HG03378 (cell line): ENCODE data around the gene SMG7.
A peak's percentile ranks its signal among the peaks of the same experiment; 100 is the strongest.

Experiments used
- ATAC-seq: cut with Tn5 transposase; IDR thresholded peaks from one replicate; pipeline ENCODE4 v1.9.1; 2021; ENCODE audit warnings: mild to moderate bottlenecking, moderate library complexity; ENCODE audit not compliant: unreplicated experiment

The SMG7 gene

DNA sequence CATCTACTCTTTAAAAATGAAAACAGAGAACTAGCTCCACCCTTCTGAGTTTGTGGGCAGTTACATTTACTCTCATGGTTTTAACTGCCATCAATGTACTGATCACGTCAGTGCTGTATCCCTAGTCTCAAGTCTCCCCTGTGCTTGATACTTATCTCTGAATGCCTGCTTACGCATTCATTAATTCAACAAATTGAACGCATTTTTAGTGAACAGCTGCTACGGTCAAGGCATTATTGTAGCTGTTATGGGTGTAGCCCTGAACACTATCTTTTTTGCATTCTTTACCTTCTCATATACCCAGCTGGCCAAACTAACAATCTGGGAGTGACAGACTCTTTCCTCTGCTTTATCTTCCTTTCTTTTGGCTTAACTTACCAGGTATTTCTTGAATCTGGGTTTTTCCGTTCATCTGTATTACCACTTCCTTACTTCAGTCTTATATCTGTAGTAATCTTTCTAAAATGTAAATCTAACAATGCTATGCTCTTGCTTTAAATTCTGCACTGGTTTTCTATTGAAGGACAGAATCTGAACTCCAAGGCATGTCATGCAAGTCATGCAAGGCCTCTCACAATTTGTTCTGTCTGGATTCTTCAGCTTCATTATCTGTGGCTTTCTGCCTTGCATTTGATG, 33.3 kb downstream of the SMG7 start:
- ATAC-seq, result no peak

DNA sequence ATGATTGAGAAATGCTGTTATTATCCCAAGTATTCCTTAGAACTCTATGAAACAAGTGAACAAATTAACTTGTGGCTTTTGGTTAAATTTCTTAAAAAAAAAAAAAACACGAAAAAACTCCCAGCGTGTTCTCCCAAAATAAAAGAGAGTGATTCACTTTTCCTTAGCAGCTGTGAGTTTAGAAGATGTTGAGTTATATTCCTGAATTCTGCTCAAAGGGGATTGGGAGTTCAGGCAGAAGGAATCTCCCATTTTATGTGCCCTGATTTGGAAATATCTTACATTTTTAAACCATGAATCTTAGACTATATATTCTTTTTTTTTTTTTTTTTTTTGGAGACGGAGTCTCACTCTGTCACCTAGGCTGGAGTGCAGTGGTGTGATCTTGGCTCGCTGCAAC, 34.3 kb downstream of the SMG7 start:
- ATAC-seq, result no peak

DNA sequence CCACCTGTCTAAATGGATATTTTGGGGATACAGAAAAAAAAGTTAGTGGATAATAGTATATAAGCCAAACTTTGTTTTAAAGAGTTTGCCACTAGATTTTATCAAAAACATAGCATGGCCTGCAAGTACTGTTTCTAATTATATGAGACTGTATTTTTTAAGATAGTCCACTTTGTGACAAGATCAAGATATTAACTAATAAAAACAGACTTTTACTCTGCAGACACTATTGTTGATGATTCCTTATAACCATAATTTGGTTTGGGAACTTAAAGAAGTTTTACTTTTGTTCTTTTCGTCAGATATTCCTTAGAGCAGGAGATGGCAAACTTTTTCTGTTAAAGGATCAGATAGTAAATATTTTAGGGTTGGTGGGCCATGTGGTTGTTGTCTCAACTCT, 36.4 kb downstream of the SMG7 start:
- no peak for ATAC-seq

DNA sequence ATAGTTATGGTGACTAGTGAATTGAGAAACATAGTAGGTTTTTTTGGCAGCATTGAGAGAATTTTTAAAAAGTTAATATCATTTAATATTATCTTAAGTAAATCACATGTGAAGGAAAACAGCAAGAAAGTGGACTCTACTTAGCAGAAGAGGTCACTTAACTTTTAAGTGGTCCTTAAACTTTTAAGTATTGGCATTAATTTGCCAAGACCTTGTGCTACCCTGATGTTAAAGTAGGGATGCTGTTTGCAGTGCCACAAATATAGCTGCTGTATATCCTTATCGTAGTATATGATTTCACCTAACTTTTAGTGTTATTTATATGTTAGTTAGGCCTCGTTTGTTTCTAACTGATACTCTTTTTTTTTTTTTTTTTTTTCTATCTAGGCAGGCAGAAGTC, 40.2 kb downstream of the SMG7 start:
- no peak for ATAC-seq

- ATAC-seq, result no peak
These were observed 41.9 kb downstream of the SMG7 start for GRCh38 chr1:183514235-183514634.

DNA sequence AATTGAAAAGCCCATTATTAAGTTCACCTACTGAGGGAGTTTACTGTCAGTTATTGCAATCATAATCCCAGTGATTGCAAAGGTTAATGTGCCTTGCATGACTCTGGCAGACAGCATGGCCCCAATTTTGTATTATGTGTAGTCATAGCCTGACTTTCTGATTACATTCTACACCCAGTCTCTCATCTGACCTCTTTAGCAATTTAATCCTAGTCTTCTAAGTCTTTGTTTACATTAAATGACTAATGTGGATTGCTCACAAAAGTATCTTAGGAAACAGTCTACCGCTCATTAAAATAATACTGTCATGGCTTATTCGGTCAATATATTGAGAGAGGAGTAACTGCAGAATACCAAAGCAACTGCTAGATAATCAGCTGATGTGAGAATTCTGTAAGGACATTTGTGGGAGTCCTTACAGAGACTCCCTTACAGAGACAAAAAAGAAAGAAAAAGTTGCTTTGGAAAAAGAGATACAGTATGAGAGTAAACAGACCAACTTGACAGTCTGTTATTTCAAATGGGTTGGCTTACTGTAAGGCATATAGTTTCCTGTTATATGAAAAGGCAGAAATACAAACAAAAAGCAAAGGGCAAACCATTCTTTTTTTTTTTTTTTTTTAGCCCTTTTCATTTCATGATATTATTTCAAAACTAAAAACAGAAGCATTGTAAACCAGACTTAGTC, 42.8 kb downstream of the SMG7 start:
- no peak for ATAC-seq

GRCh38 chr1:183516725-183517124, 44.4 kb downstream of the SMG7 start:
- no peak for ATAC-seq

DNA sequence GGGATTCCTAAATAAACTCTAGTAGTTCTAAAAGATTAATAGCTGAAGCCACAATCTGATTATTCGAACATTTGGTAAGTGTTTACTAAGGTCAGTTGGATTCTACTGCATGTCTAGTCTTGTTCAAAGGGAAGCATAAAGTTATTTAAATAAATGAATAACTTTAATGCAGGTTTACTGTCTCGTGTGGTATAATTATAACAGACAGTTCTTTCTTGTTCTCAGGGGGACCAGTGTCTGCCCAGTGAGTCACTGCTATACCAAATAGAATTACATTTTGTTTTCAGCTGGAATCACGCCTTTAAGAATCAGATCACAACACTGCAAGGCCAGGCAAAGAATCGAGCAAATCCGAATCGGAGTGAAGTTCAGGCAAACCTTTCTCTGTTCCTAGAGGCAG, 45.1 kb downstream of the SMG7 start:
- ATAC-seq, result no peak

GRCh38 chr1:183520379-183520778, 48.1 kb downstream of the SMG7 start:
- no peak for ATAC-seq

DNA sequence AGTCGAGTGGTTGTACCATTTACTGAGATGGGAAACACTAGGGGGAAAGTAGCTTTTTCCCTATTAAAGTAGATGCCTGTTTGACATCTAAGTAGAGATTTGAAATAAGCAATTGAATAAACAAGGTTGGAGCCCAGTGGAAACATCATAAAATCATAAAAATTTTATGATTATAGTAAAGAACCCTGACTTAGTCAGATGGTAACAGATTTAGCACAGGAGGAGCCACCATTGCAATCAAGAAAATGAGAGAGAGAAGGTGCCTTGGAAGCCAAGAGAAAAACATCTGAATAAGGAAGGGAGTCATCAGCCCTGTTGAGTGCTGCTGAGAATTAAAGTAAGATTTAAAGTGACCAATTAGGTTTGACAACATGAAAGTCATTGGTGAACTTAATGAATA, 49.8 kb downstream of the SMG7 start:
- ATAC-seq, result no peak

DNA sequence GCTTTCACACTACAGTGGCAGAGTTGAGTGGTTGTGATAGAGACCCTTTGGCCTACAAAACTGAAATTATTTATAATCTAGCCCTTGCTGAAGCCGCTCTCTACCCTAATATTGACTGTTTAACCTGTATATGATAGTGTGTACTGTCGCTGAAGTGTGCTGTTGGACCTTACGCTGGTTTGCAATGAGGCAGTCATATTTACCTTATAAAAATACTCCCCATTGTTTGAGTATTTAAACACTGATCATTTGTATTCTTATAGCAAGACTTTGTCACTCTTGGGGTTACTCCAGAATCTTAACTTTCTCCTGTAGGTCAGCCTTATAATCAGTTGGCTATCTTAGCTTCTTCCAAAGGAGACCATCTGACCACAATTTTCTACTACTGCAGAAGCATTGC, 56.3 kb downstream of the SMG7 start:
- no peak for ATAC-seq

- no peak for ATAC-seq
These were observed 61.4 kb downstream of the SMG7 start for GRCh38 chr1:183533617-183534174.

GRCh38 chr1:183537405-183537804, 65.1 kb downstream of the SMG7 start:
- ATAC-seq, result no peak

GRCh38 chr1:183543619-183544204, 71.4 kb downstream of the SMG7 start:
- peak; percentile 59 for ATAC-seq

GRCh38 chr1:183544598-183545297, 72.4 kb downstream of the SMG7 start:
- ATAC-seq, result no peak

- ATAC-seq, result no peak
These were observed 74.1 kb downstream of the SMG7 start for GRCh38 chr1:183546427-183546826.

DNA sequence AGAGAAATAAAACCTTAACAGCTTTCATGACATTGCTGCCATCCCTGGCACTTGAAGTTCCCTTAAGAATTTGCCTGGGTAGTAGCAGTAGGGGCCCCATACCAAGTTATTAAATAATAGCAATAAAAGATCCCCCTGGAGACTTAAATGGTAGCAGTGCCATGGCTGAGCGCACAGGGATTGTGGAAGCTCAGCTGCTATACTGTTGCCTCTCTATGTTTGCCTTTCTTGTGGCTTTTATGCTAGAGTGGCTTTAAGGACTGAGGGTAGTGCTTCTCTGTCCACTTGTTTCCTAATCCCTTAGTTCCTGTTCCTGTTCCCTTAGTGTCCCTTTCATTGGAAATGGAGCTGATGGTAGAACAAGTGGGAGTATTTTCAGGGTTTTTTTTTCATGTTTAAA, 75.8 kb downstream of the SMG7 start:
- no peak for ATAC-seq

DNA sequence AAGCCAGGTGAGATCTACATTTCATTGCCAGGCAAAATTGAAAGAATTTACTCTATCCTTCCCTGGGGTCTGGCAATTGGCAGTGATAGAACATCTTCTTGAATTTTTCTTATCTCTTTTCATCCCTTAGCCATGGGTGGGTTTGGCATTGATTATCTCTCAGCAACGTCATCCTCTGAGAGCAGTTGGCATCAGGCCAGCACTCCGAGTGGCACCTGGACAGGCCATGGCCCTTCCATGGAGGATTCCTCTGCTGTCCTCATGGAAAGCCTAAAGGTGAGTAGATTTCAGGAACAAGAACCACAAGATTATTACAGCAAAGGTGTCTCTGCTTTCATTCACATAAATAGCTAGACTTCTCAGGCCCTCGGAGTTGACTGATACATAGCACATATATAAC, 78.6 kb downstream of the SMG7 start:
- no peak for ATAC-seq

DNA sequence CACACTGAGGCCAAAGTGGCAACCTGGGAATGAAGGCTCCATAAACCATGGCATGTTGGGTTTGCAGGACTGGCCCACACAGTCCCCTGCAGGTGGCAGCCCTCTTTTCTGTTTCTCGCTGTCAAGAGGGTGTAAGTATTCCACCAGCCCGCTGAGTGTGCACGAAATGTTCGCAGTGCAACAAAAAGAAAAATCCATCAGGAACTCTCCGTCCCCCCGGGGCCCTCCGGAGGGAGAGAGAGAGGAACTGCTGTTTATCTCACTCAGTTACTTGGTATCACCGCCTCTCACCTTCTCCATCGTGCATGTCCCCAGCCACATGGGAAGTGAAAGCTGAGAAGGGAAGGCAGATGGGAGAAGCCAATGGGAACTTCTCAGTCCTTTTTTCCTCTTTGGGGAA, 79.6 kb downstream of the SMG7 start:
- no peak for ATAC-seq

GRCh38 chr1:183552441-183552840, 80.1 kb downstream of the SMG7 start:
- ATAC-seq, result no peak

DNA sequence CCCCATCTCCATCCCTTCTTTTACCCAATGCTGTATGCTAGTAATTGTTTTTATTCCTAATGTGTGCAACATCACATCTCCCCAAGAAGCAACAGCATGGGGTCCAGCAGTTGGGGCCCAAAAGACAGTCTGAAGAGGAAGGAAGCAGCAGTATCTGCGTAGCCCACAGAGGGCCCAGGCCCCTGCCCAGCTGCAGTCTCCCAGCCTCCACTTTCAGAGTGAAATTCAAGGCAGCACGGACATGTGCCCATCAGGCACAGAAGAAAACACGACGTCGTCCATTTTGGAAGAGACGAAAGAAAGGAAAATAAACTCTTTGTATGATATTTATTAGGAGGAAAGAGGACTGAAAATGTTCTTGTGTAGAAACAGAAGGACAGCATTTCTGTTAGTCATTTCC, 80.6 kb downstream of the SMG7 start:
- no peak for ATAC-seq

GRCh38 chr1:183553331-183553730, 81.0 kb downstream of the SMG7 start:
- no peak for ATAC-seq
